OCI-LY3 (cell line): ENCODE measurements around the gene ETV3L.

ENCODE experiments used
- H2AFZ ChIP-seq: fragments of 200-600, 300-600 bp; shearing (Covaris generic); 2 replicates; pipeline ENCODE4 v1.6.0; 2014; ENCODE audit warnings: antibody characterized with exemption, low read depth, low read length
- H3K27ac ChIP-seq: fragments of 200-600, 300-600 bp; sonication (generic); 2 replicates; pipeline ENCODE4 v1.5.1; 2014; ENCODE audit warnings: mild to moderate bottlenecking, low read length, moderate library complexity, mixed read lengths
- H3K27me3 ChIP-seq: fragments of 200-600, 300-600 bp; sonication (generic); 2 replicates; pipeline ENCODE4 v1.6.1; 2014; ENCODE audit warnings: low read depth, low read length, mixed read lengths
- H3K36me3 ChIP-seq: fragments of 200-600, 300-600 bp; sonication (generic); replicated peaks from 2 replicates; pipeline ENCODE3; 2014; ENCODE audit warnings: low read depth, low read length, mixed read lengths
- H3K4me1 ChIP-seq: fragments of 300-600, 200-600 bp; sonication (generic); 2 replicates; pipeline ENCODE4 v1.6.1; 2014; ENCODE audit warnings: low read length, mixed read lengths
- H3K4me2 ChIP-seq: fragments of 200-600, 300-600 bp; sonication (generic); 2 replicates; pipeline ENCODE4 v1.6.1; 2014; ENCODE audit warnings: low read length, mixed read lengths
- H3K4me3 ChIP-seq: fragments of 300-600, 200-600 bp; sonication (generic); 2 replicates; pipeline ENCODE4 v1.5.1; 2014; ENCODE audit warnings: antibody characterized with exemption, mild to moderate bottlenecking, low read length, moderate library complexity
- H3K79me2 ChIP-seq: fragments of 300-600, 200-600 bp; shearing (Covaris generic); 2 replicates; pipeline ENCODE4 v1.6.1; 2014; ENCODE audit warnings: mild to moderate bottlenecking, low read length, mixed read lengths
- H3K9ac ChIP-seq: fragments of 300-600, 200-600 bp; shearing (Covaris generic); 2 replicates; pipeline ENCODE4 v1.6.0; 2014; ENCODE audit warnings: mild to moderate bottlenecking, low read length, moderate library complexity
- H3K9me3 ChIP-seq: fragments of 200-600, 300-600 bp; shearing (Covaris generic); 2 replicates; pipeline ENCODE4 v1.6.1; 2014; ENCODE audit warnings: low read length, mixed read lengths; ENCODE audit not compliant: insufficient read depth
- H4K20me1 ChIP-seq: fragments of 200-600, 300-600 bp; sonication (generic); 2 replicates; pipeline ENCODE4 v1.6.1; 2016; ENCODE audit warnings: low read length, mixed read lengths; ENCODE audit not compliant: insufficient read depth
- CTCF ChIP-seq: fragments of 200-600, 300-600 bp; sonication (generic); IDR thresholded peaks from 2 replicates; pipeline ENCODE4 v1.5.1; 2014; ENCODE audit warnings: antibody characterized with exemption, low read length, low read depth
- EZH2phosphoT487 ChIP-seq: fragments of 200-600 bp; shearing (Covaris generic); IDR thresholded peaks from 2 replicates; pipeline ENCODE4 v1.6.1; 2018; ENCODE audit warnings: antibody characterized with exemption, mixed run types, low read depth

Gene ETV3L

DNA sequence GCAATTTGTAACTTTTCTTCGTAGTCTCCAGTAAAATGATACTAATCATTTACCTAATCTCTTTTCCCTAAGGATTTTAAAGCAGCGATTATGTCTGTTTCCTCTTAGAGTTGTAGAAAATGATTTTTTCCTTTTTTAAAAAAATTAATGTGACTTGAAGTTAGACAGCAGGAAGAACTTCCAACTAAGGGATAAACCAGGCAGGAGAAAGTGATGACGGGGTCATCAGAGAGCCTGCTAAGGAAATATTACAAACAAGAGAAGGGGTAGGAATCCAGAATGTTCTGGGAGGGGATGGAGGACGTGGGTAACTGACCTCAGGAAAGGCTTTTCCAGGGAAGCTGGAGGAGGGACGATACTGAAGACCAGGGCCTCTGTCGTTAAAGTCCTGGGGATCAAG lies 8.8 kb upstream of the ETV3L start:
- H3K4me2 ChIP-seq, result no peak overlapping the region
- H3K4me1 ChIP-seq, result peaks cover 85% of the 10 kb centered on the region
- no peak overlapping the region for H3K4me3 ChIP-seq
- no peak overlapping the region for H3K27ac ChIP-seq
- H4K20me1 ChIP-seq, result no peaks in the 10 kb centered on the region
- no peaks in the 10 kb centered on the region for H3K9me3 ChIP-seq
- no peak for TF ChIP-seq EZH2phosphoT487
- H3K79me2 ChIP-seq, result no peaks in the 10 kb centered on the region
- no peaks in the 10 kb centered on the region for H3K27me3 ChIP-seq
- H2AFZ ChIP-seq, result no peak overlapping the region
- H3K36me3 ChIP-seq, result no peaks in the 10 kb centered on the region
- H3K9ac ChIP-seq, result no peak overlapping the region

- TF ChIP-seq EZH2phosphoT487, result no peak
- TF ChIP-seq CTCF, result no peak
- peak overlapping the region; percentile 69; the same call in 1 of the 2 replicates for H3K4me2 ChIP-seq
- H3K27me3 ChIP-seq, result no peaks in the 10 kb centered on the region
- no peak overlapping the region for H3K4me3 ChIP-seq
- no peak overlapping the region; the same call in 1 of the 2 replicates for H3K9ac ChIP-seq
- no peak overlapping the region for H2AFZ ChIP-seq
- H3K9me3 ChIP-seq, result no peaks in the 10 kb centered on the region
- H3K27ac ChIP-seq, result peak overlapping the region; percentile 74; the same call in 1 of the 2 replicates
- no peaks in the 10 kb centered on the region for H4K20me1 ChIP-seq
- H3K4me1 ChIP-seq, result peaks cover 85% of the 10 kb centered on the region
- H3K79me2 ChIP-seq, result no peaks in the 10 kb centered on the region
- H3K36me3 ChIP-seq, result no peaks in the 10 kb centered on the region
These were observed 8.1 kb upstream of the ETV3L start for GRCh38 chr1:157107702-157108101.

DNA sequence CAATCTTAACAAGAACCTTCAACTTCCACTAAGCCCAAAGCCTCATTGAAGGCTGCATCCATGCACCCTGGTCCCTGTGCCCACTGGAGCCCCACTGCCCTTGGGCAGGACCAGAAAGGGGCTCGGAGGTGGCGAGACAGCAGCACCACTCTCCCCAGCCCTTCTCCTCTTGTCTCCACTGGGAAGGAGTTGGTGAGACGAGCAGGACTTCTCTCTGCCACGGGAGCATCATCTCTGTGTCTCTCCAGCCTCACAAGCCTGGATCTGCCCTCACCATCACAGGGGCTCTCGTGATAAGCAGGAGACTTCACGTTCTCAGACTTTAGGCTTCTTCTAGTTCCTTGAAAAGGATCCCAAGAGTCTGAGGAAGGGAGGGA lies 7.2 kb upstream of the ETV3L start:
- peak overlapping the region; percentile 69 for H3K4me2 ChIP-seq
- TF ChIP-seq EZH2phosphoT487 (no peak), CTCF (no peak)
- no peak overlapping the region for H2AFZ ChIP-seq
- peak overlapping the region; percentile 74 for H3K27ac ChIP-seq
- peak overlapping the region; percentile 38 for H3K4me3 ChIP-seq
- H3K9me3 ChIP-seq, result no peaks in the 10 kb centered on the region
- H3K4me1 ChIP-seq, result peaks cover 78% of the 10 kb centered on the region
- no peaks in the 10 kb centered on the region for H4K20me1 ChIP-seq
- H3K27me3 ChIP-seq, result no peaks in the 10 kb centered on the region
- H3K9ac ChIP-seq, result peak overlapping the region; percentile 69
- H3K79me2 ChIP-seq, result no peaks in the 10 kb centered on the region
- H3K36me3 ChIP-seq, result no peaks in the 10 kb centered on the region

DNA sequence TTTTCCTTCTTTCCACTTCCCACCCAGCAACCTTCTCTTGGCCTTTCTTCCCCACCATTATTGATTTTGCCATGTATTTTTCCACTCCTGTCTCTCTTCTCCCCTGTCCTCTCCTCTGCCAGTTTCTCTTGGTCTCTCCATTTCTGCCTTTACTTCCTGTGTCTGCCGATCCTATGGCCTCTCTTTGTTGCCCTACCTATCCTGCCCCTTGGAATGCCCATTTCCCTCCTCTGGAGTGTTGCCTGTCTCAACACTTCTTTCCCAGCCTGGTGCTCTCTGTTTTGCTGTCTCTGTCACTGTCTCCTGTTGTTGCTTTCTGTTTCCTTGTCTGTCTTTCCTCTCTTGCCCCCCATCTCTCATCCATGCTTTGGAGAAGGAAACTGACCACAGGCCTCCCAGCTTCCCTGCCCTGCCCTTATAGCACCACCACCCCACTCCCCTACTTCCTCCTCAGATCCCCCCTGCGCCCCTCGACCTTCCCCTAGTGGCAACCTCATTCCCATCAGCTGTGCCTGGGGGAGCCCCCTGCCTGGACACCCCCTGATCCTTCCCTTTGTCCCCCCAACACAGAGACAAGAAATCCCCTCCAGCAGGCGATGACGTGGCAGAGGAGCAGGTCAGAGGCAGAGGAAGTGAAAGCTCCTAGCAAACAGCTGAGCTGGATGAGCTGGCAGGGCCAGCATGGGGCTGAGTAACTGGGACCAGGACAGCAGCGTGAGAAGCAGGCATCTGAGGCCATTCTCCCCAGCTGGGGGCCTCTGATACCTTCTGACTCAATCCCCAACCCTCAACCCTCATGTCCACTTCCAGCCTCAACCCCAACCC lies 6.6 kb upstream of the ETV3L start:
- peak overlapping the region; percentile 74 for H3K27ac ChIP-seq
- H3K9me3 ChIP-seq, result no peaks in the 10 kb centered on the region
- peak overlapping the region; percentile 69 for H3K4me2 ChIP-seq
- H3K4me3 ChIP-seq, result peak overlapping the region; percentile 49
- TF ChIP-seq CTCF (no peak), EZH2phosphoT487 (no peak)
- peaks cover 76% of the 10 kb centered on the region for H3K4me1 ChIP-seq
- no peaks in the 10 kb centered on the region for H4K20me1 ChIP-seq
- no peaks in the 10 kb centered on the region for H3K27me3 ChIP-seq
- peak overlapping the region; percentile 69 for H3K9ac ChIP-seq
- H3K36me3 ChIP-seq, result no peaks in the 10 kb centered on the region
- H3K79me2 ChIP-seq, result no peaks in the 10 kb centered on the region
- H2AFZ ChIP-seq, result no peak overlapping the region
